Neuronal stem cell (in vitro differentiated cells): ENCODE data around the gene AGPAT1.
A peak's percentile ranks its signal among the peaks of the same experiment; 100 is the strongest.

ENCODE experiments used
- DNase-seq: peaks from one replicate; pipeline ENCODE4 v3.0.0-alpha.2; 2013; ENCODE audit warnings: low spot score
- H2AFZ ChIP-seq: one replicate; pipeline ENCODE4 v1.6.1; 2013; ENCODE audit warnings: mild to moderate bottlenecking, low read length, inconsistent platforms
- H2AK5ac ChIP-seq: 2 replicates; pipeline ENCODE4 v1.6.1; 2013; ENCODE audit warnings: low read depth, mild to moderate bottlenecking, inconsistent platforms, low read length, moderate library complexity, mixed read lengths
- H2BK120ac ChIP-seq: 2 replicates; pipeline ENCODE4 v1.6.1; 2013; ENCODE audit warnings: low read depth, mild to moderate bottlenecking, inconsistent platforms, low read length, moderate library complexity, mixed read lengths
- H2BK12ac ChIP-seq: one replicate; pipeline ENCODE4 v1.6.1; 2013; ENCODE audit warnings: low read length, inconsistent platforms
- H2BK15ac ChIP-seq: 2 replicates; pipeline ENCODE4 v1.6.1; 2013; ENCODE audit warnings: mild to moderate bottlenecking, low read length, inconsistent platforms, mixed read lengths
- H2BK5ac ChIP-seq: one replicate; pipeline ENCODE4 v1.6.1; 2013; ENCODE audit warnings: inconsistent platforms, mild to moderate bottlenecking, low read length, moderate library complexity
- H3K14ac ChIP-seq: one replicate; pipeline ENCODE4 v1.6.1; 2013; ENCODE audit warnings: low read length, inconsistent platforms
- H3K18ac ChIP-seq: 2 replicates; pipeline ENCODE4 v1.6.1; 2013; ENCODE audit warnings: low read length, inconsistent platforms
- H3K23ac ChIP-seq: 2 replicates; pipeline ENCODE4 v1.6.1; 2013; ENCODE audit warnings: low read depth, mild to moderate bottlenecking, mixed read lengths, low read length, inconsistent platforms; ENCODE audit not compliant: poor library complexity
- H3K27ac ChIP-seq: replicated peaks from 3 replicates; pipeline ENCODE4 v1.5.1; 2013; ENCODE audit warnings: low read length, inconsistent platforms
- H3K27me3 ChIP-seq, 3 experiments: 2 replicates each; pipeline ENCODE4 v1.6.1; 2013; ENCODE audit warnings: low read length in 3 of 3, mild to moderate bottlenecking in 2 of 3, inconsistent platforms in 1 of 3, low read depth in 1 of 3, mixed read lengths in 1 of 3, moderate library complexity in 1 of 3; ENCODE audit not compliant: control insufficient read depth in 3 of 3, insufficient read depth in 3 of 3
- H3K36me3 ChIP-seq, 2 donors: replicated peaks in 1 of 2; 2 replicates each; pipeline ENCODE4 v1.6.1; 2013; ENCODE audit warnings: low read length in 2 of 2; ENCODE audit not compliant: control insufficient read depth in 2 of 2, insufficient read depth in 2 of 2
- H3K4ac ChIP-seq: 2 replicates; pipeline ENCODE4 v1.6.1; 2013; ENCODE audit warnings: inconsistent platforms, mild to moderate bottlenecking, low read length, moderate library complexity
- H3K4me1 ChIP-seq, 2 donors: 1 replicate in 1 of 2; 2 replicates in 1 of 2; pipeline ENCODE4 v1.6.1; 2013; ENCODE audit warnings: low read length in 2 of 2, low read depth in 1 of 2; ENCODE audit not compliant: control insufficient read depth in 2 of 2, insufficient read depth in 1 of 2
- H3K4me2 ChIP-seq: one replicate; pipeline ENCODE4 v1.6.1; 2013; ENCODE audit warnings: mild to moderate bottlenecking, low read length, inconsistent platforms; ENCODE audit not compliant: insufficient read depth, poor library complexity, severe bottlenecking
- H3K4me3 ChIP-seq, 2 donors: 2 replicates each; pipeline ENCODE4 v1.5.1; 2013; ENCODE audit warnings: low read length in 2 of 2, mild to moderate bottlenecking in 2 of 2, inconsistent platforms in 1 of 2, moderate library complexity in 1 of 2
- H3K79me1 ChIP-seq: one replicate; pipeline ENCODE4 v1.6.1; 2013; ENCODE audit warnings: low read depth, mild to moderate bottlenecking, inconsistent platforms, low read length, moderate library complexity
- H3K9ac ChIP-seq: one replicate; pipeline ENCODE4 v1.6.1; 2013; ENCODE audit warnings: mild to moderate bottlenecking, low read depth, low read length, inconsistent platforms; ENCODE audit not compliant: poor library complexity
- H3K9me3 ChIP-seq, 2 donors: replicated peaks in 1 of 2; 2 replicates each; pipeline versions ENCODE3 to v1.6.1; 2013; ENCODE audit warnings: low read length in 2 of 2, mild to moderate bottlenecking in 2 of 2, inconsistent platforms in 1 of 2, low read depth in 1 of 2, mixed read lengths in 1 of 2, moderate library complexity in 1 of 2; ENCODE audit not compliant: control insufficient read depth in 2 of 2, insufficient read depth in 1 of 2
- H4K8ac ChIP-seq: one replicate; pipeline ENCODE4 v1.6.1; 2013; ENCODE audit warnings: low read depth, mild to moderate bottlenecking, inconsistent platforms, low read length, moderate library complexity
- H4K91ac ChIP-seq: one replicate; pipeline ENCODE4 v1.6.1; 2013; ENCODE audit warnings: low read length, low read depth, mild to moderate bottlenecking, inconsistent platforms; ENCODE audit not compliant: poor library complexity
- WGBS, 2 donors: extraction: QIAGEN DNeasy Blood & Tissue Kit; methylation state at CpG; one replicate each; pipeline ENCODE4 v1.1.7; 2013; ENCODE audit warnings: missing lambda C conversion rate in 2 of 2, mixed read lengths in 1 of 2; ENCODE audit not compliant: insufficient read length in 2 of 2, insufficient replicate concordance in 1 of 2; ENCODE audit errors: extremely low coverage in 2 of 2; 5-methylcytosine and 5-hydroxymethylcytosine counted together

Gene AGPAT1

GRCh38 chr6:32132110-32132509 lies 43.8 kb downstream of the AGPAT1 start:
- Histone ChIP-seq H3K4me3 (no peak overlapping the region), H3K79me1 (peaks cover 7% of the 10 kb centered on the region), H2BK12ac (no peak overlapping the region), H2AK5ac (no peak overlapping the region), H3K9ac (no peak overlapping the region), H2AFZ (no peak overlapping the region), H3K4ac (no peak overlapping the region), H3K14ac (no peak overlapping the region), H3K18ac (no peak overlapping the region), H2BK120ac (no peak overlapping the region), H4K91ac (no peak overlapping the region), H3K9me3 (no peaks in the 10 kb centered on the region), H2BK15ac (no peak overlapping the region), H3K27ac (no peak overlapping the region), H3K23ac (no peak overlapping the region), H3K36me3 (no peaks in the 10 kb centered on the region), H3K4me1 (peaks cover 7 to 14% of the 10 kb centered on the region in 2 donors), H3K27me3 (peaks cover 0 to 2% (median 0%) of the 10 kb centered on the region in 3 experiments), H4K8ac (no peak overlapping the region), H3K4me2 (no peak overlapping the region), H2BK5ac (no peak overlapping the region)
- no peak for DNase-seq

- no peak overlapping the region for H2BK15ac ChIP-seq
- peaks cover 2 to 4% of the 10 kb centered on the region in 2 donors for H3K36me3 ChIP-seq
- no peak overlapping the region for H3K18ac ChIP-seq
- H3K79me1 ChIP-seq, result peaks cover 7% of the 10 kb centered on the region
- no peak overlapping the region for H2BK5ac ChIP-seq
- no peak overlapping the region for H3K9ac ChIP-seq
- no peak for DNase-seq
- H3K4me2 ChIP-seq, result no peak overlapping the region
- H3K27ac ChIP-seq, result no peak overlapping the region
- peaks cover 0 to 2% (median 0%) of the 10 kb centered on the region in 3 experiments for H3K27me3 ChIP-seq
- no peak overlapping the region for H3K4ac ChIP-seq
- H2AFZ ChIP-seq, result no peak overlapping the region
- H3K4me3 ChIP-seq, result no peak overlapping the region
- no peak overlapping the region for H4K8ac ChIP-seq
- H2AK5ac ChIP-seq, result no peak overlapping the region
- no CpG with 5 or more reads among the region's 14 CpGs for WGBS, 2 donors
- no peak overlapping the region for H3K14ac ChIP-seq
- no peak overlapping the region for H3K23ac ChIP-seq
- no peak overlapping the region for H2BK120ac ChIP-seq
- H3K9me3 ChIP-seq, result no peaks in the 10 kb centered on the region
- H2BK12ac ChIP-seq, result no peak overlapping the region
- no peak overlapping the region for H4K91ac ChIP-seq
- H3K4me1 ChIP-seq, result peaks cover 11 to 18% of the 10 kb centered on the region in 2 donors
Observed at GRCh38 chr6:32131439-32131948, 44.4 kb downstream of the AGPAT1 start.

GRCh38 chr6:32129297-32130088 lies 46.4 kb downstream of the AGPAT1 start:
- Histone ChIP-seq H4K8ac (no peak overlapping the region), H3K23ac (no peak overlapping the region), H3K14ac (no peak overlapping the region), H3K36me3 (peaks cover 8 to 23% of the 10 kb centered on the region in 2 donors), H3K9me3 (no peaks in the 10 kb centered on the region), H3K27me3 (peaks cover 0 to 2% (median 0%) of the 10 kb centered on the region in 3 experiments), H2BK120ac (no peak overlapping the region), H2BK12ac (no peak overlapping the region), H2BK5ac (no peak overlapping the region), H3K4ac (no peak overlapping the region), H2AK5ac (peak overlapping the region; percentile 83), H3K9ac (no peak overlapping the region), H3K27ac (peak overlapping the region; percentile 37), H3K18ac (peak overlapping the region; percentile 76), H2AFZ (peak overlapping the region; percentile 91), H4K91ac (no peak overlapping the region), H2BK15ac (no peak overlapping the region), H3K4me3 (peak overlapping the region; percentile 64 to 91), H3K79me1 (peaks cover 7% of the 10 kb centered on the region), H3K4me1 (peaks cover 11 to 18% of the 10 kb centered on the region in 2 donors), H3K4me2 (peak overlapping the region; percentile 58)
- WGBS, 2 donors, result no CpG with 5 or more reads among the region's 22 CpGs
- no peak for DNase-seq

- H4K8ac ChIP-seq, result no peak overlapping the region
- H2BK15ac ChIP-seq, result peak overlapping the region; percentile 88
- no peak overlapping the region for H3K9ac ChIP-seq
- no peak for DNase-seq
- H3K14ac ChIP-seq, result no peak overlapping the region
- no peak overlapping the region for H3K23ac ChIP-seq
- no CpG with 5 or more reads among the region's 13 CpGs for WGBS, 2 donors
- H4K91ac ChIP-seq, result no peak overlapping the region
- no peak overlapping the region for H3K4ac ChIP-seq
- no peak overlapping the region for H3K27ac ChIP-seq
- no peak overlapping the region for H2AFZ ChIP-seq
- peaks cover 12 to 29% of the 10 kb centered on the region in 2 donors for H3K36me3 ChIP-seq
- peaks cover 11 to 18% of the 10 kb centered on the region in 2 donors for H3K4me1 ChIP-seq
- H3K4me2 ChIP-seq, result no peak overlapping the region
- no peak overlapping the region for H2BK5ac ChIP-seq
- no peak overlapping the region for H3K18ac ChIP-seq
- H3K9me3 ChIP-seq, result no peaks in the 10 kb centered on the region
- peaks cover 7% of the 10 kb centered on the region for H3K79me1 ChIP-seq
- no peak overlapping the region for H2BK12ac ChIP-seq
- peak overlapping the region in 1 of 2 donors; percentile 64 for H3K4me3 ChIP-seq
- H2AK5ac ChIP-seq, result peak overlapping the region; percentile 83
- H2BK120ac ChIP-seq, result no peak overlapping the region
- no peaks in the 10 kb centered on the region for H3K27me3 ChIP-seq
Observed at GRCh38 chr6:32128751-32129296, 47.1 kb downstream of the AGPAT1 start.
